Stimulated activated CD4-positive, alpha-beta T cell treated with anti-CD3 and anti-CD28 coated beads, TNF-alpha, amount 100 ng/mL, for 48 hours (primary cell): ENCODE results near the gene SNX22.

ENCODE experiments used
- DNase-seq, 3 donors: peaks; one replicate each; pipeline ENCODE4 v3.0.0-alpha.2; 2020; ENCODE audit warnings: low read depth in 3 of 3

Gene SNX22

DNA sequence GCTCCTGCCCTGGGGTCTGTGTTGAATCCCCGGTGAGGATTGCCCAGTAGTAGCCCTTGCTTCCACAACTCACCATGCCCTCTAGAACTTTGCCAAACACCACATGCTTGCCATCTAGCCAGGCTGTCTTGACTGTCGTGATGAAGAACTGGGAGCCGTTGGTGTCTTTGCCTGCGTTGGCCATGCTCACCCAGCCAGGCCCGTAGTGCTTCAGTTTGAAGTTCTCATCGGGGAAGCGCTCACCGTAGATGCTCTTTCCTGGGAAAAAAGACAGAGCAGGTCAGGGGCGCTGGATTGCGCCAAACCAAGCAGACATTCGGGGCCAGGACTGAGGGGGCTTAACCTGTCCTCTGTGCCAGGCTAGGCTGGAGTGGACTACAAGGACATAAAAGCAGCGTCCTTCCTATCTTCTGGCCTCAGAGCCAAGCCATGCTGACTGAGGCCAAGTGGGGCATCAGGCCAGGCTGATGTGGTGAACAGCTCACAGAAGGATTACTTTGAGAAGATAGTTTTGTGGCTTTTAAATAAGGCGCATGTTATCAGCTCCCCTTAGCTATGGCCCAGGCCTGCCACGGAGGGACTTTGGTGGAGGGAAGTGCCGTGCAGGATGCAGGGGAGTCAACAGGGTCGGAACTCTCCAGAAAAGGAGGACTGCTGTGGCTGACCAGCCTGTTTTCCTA is 5.3 kb downstream of the SNX22 start:
- no peak for DNase-seq

DNA sequence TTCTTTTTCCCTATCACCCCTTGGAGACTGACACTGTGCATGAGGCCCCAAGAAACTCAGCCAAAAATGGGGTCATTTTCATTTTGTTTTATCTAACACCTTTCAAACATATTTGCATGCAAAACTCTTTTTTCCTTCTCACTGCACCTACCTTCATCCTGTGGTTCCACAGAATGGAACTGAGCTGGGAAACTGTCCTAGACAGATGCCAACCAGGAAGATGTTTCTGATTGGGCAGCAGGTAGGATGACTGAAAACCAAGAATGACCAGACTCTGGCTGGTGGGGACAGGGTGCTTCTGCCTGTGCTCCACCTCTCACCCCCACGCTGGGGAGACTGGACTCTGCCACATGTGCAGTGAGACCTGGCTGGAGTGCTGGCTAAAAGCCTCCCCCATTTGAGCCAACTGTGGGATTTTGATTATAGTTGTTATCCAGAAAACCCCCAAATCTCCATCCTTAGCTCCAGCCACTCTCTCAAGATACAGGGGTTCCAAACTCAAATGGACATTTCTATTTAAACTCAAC is 6.1 kb downstream of the SNX22 start:
- no peak for DNase-seq

DNA sequence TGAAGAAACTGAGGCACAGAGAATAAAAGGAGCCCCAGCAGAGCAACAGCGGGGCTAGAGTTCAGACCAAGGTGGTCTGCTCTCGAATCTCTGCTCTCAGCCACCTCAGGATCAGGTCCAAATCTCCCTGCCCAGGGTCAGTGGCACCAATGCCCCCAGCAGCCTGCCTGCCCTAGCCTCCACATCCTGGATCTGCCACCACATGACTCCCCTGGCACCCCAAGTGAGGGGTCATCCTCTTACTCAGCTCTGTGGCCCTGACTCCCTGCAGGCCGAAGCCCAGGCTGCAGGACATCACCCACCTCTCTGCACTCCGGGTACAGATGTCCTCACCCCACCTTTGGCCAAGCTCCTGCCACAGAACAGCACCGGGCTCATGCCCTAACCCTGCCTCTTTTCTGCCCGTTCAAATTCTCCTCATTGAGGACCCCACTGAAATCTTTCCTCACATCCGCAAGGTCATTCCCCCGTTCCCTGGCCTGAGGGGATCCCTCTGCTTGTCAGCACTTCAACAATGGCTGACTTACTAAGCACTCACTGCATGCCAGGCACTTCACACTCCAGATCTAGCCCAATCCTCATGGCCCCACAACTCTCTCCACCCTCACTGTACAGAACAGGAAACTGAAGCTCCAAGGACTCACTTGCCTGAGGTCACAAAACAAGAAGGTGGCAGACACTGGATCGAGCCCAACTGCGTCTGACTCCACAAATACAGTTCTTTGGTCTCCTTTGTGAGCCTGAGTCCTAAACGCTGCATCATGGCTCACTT is 7.0 kb downstream of the SNX22 start:
- no peak for DNase-seq

DNA sequence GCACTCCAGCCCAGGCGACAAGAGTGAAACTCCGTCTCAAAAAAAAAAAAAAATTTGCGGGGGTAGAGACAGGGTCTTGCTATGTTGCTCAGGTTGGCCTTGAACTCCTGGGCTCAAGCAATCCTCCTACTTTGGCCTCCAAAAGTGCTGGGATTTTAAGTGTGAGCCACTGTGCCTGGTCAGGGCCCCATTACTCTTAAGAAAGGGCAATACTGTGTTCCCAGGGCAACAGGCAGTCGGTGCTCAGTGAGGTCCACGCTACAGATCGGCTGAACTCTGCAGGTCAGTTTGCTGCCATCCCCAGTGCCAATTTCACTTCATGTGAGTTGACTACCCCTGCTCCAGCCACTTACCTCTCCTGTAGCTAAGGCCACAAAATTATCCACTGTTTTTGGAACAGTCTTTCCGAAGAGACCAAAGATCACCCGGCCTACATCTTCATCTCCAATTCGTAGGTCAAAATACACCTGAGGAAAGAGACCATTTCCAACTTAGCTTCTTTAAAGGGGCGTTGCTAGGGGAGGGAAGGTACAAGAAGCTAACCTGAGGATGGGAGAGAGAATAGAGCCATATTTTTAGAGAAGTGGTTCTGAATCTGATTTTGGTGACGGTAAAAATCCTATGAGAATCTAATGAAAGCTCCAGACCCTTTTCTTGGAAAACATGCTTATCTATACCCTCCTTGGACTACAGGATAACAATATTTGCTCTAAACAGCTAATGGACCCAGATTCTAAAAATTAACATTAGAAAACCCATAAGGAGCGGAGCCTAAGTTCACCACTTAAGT is 10.4 kb downstream of the SNX22 start:
- DNase-seq = no peak

DNA sequence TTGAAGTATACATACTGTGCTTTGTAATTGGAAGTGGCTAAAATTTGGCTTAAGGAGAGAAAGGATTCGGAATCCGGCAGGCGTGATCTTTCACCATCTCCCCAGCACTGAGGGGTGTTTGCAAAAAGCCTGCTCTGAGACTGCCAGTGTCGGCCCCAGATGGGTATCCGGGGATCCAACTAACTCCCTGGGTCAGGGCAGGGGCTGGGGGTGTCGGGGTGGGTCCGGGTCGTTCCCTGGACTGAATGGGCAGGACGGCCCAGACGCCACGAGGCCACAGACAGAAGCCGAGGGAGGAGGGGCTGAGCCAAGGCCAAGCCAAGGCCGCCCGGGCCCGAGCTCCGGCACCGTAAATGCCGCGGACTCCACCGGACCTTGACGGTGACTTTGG is 10.9 kb downstream of the SNX22 start:
- no peak for DNase-seq

DNA sequence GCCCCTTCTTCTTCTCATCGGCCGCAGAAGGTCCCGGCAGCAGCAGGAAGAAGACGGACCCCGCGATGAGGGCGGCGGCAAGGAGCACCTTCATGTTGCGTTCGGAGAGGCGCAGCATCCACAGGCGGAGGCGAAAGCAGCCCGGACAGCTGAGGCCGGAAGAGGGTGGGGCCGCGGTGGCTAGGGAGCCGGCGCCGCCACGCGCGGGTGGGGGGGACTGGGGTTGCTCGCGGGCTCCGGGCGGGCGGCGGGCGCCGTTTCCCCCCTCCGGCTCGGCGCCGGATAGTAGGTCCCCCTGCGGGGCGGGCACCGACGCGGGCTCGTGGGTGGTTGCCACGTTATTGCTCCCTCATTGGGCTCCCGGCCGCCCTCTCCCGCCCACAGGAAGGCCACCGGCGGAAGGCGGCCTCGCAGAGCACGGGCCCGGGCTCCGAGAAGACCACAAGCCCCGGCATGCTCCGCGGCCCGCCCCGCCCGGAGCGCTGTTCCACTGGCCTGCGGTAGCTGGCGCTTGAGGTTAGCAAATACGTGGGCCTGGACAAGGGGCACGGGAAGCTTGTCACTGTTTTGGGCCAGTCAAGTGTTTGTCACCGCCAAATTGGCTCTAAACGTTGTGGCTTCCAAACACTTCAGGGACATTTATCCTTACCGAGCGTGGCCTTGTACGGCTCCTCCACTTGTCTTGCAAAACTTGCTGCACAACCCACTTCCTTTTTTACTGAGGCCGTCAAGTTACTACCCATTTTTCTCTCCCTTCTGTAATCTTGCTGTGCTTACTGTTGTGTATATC is 11.5 kb downstream of the SNX22 start, which contains the start of gene PPIB:
PPIB (minus strand) TSS at position 154 of the 790 bp plus-strand sequence; CDS start at position 118, 36 bp downstream.
- peak; percentile 92 to 96 (median 96) for DNase-seq

DNA sequence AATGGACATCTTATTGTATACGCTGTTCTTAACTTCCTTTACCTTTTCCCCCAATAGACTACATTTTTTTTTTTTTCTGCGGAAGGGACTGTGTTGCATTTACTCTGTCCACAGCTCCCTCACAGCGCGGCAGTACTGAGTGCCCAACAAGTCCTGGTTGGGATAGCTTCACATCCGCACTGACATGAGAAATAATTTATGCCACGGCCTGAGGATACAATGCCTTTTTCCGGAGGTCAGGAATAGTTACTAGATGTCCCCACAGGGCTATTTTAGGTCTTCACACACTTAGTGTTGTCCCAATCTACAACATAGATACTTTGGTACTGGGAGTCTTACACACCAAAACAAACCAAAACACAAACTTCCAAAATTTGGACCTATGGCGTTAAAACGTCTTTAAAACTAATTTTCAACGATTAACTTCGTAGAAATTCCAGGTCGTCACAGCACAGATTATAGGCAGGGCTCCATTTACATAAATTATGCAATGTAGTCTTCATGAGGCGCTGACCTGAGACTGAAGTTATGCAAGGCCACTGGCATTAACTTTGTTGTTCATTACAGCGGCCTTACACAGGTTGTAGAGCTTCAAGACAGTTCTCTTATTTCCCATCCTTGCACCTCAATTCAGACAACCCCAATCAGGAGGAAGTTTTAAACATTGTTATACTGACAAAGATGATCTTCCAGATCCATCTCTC is 12.3 kb downstream of the SNX22 start:
- no peak for DNase-seq

DNA sequence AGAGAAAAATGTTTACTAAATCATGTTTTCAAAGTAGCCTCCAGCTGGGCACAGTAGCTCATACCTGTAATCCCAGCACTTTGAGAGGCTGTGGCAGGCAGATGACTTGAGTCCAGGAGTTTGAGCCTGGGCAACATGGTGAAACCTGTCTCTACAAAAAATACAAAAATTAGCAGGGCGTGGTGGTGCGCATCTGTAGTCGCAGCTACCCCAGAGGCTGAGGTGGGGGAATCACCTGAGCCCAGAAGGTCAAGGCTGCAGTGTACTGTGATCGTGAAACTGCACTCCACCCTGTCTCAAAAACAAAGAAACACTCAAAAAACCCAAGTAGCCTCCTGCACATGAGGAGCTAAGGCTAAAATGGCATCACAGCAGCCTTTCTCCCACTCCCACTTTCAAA is 12.9 kb downstream of the SNX22 start:
- no peak for DNase-seq

DNA sequence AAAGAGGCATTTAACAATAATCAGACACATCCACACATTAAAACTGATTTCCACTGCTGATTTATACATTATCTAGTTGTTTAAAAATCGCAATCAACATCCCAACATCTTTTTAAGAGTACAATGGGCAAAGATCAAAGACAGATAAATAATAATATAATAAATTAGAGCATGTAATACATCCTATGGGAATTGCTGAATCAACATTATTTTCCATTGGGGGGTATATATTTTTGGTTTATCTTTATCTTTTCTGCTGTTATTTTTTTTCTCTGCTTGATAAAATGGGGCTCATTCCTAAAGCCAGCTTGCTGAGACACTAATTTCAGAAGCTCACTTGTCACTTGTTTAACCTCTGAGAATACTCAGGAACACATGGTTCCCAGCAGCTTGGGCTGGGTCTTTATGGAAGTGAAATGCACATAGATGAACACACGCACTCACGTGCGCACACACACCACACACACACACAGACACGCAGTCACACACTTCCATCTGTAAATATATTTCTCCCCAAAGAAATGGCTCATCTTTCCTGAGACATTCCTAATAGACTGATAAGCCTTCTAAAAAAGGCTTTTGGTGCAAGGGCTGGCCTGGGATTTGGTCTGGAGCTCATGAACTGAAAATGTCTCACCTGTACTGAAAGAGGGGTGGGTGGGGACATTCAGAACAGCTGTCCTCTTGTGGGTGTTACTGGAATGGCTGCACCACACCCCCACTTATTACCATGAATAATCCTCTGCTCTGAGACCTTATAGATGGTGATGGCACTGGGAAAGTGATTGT is 14.8 kb downstream of the SNX22 start:
- DNase-seq = no peak

DNA sequence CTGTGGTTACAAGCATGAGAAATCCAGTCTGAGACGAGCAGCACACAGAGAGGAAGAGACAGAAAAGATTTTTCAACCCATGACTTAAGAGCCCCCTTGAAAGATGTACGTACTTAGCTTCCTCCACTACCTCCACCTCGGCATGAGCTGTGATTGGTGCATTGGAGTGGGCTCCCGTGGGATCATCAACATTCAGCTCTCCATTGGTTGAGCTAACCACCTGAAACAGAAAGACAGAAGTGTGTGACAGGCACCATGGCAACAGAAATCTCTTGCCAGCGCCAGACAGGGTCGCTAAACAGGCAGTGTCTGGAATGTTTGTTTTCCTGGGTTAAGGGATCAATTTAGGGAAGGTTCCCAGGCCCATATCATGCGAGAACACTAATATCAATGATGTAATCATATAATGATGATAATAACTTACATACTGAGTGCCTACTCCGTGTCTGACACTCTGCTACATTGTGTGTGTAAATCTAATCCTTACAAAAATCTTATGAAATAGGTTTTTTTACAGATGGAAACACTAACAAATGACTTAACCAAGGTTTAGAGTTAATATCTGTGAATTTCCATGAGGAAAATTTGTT is 28.8 kb downstream of the SNX22 start:
- DNase-seq = no peak

DNA sequence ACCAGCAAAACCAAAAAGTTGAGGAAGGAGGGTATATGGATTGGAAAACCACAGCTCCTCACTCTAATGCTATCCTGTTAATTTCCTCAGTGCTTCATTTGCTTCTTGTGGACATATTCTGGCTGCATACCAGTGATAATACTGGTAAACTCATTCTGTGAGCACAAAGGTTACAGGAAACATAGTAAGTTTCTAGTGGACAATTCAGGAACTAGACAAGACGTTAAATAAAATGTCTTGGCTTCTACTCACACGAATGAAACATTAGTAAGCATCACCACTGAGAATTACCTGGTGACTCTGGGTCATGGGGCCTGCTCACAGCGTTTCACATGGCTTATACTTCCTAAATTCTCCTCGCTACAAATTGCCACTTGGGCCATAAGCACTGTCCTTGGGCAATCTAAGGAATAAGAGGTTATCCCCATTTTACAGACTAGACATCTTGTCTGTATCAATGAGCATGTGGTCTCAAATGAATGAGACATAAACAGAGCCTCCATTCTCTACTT is 31.4 kb downstream of the SNX22 start:
- no peak for DNase-seq

DNA sequence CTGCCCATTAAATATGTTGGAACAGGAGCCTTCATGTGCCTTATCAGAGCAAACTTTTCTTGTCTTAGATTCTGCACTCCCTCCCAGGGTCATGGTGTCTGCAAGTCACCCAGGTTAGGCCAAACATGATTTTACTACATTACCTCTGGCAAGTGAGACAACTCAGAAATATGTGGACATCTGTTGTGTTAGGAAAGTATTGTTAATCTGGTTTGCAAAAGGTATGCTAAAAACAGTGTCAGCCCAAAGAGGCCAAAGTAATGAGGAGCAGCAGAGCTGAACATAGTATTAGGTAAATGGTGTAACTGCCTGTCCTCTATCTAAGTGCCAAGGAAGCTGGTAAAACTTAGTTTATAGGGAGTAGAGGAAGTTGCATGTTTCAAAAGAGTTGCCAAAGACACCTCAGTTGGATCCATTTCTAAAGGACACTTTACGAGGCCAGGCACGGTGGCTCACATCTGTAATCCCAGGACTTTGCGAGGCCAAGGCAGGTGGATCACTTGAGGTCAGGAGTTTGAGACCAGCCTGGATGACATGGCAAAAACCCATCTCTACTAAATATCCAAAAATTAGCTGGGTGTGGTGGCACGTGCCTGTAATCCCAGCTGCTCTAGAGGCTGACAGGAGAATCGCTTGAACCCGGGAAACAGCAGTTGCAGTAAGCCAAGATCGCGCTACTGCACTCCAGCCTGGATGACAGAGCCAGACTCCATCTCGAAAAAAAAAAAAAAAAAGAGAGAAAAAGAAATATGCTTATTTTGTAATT is 33.8 kb downstream of the SNX22 start:
- no peak for DNase-seq

DNA sequence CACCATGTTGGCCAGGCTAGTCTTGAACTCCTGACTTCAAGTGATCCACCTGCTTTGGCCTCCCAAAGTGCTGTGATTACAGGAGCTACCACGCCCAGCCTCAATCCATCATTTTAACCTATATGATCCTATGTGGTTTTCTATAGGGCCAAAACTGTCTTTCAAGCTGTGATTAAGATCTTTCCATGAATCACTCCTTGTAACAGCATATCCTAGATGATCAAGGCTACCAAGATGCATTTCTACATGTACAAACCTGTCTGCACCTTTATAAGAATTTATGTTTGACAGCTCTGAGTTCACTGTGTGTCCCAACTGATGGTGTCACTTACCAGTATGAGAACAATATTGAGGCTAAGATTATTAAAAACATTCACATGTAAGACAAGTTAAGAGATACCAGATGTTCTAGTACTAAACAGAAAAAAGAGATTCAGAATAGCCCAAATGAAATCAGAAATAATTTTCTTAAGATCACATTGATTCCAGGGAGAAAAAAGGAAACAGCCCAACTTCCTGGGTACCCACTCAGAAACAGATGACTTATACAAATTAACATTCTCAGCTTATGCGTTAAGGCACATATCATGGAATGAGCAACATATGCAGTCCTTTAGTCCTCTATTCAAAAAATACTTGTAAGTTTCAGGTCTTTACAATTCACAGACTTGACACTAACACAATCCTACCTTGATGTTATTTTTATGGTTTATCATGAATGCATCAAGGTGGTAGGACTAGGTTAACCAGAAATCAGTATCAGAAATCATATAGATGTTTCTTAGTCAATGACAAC is 36.1 kb downstream of the SNX22 start:
- DNase-seq = no peak

DNA sequence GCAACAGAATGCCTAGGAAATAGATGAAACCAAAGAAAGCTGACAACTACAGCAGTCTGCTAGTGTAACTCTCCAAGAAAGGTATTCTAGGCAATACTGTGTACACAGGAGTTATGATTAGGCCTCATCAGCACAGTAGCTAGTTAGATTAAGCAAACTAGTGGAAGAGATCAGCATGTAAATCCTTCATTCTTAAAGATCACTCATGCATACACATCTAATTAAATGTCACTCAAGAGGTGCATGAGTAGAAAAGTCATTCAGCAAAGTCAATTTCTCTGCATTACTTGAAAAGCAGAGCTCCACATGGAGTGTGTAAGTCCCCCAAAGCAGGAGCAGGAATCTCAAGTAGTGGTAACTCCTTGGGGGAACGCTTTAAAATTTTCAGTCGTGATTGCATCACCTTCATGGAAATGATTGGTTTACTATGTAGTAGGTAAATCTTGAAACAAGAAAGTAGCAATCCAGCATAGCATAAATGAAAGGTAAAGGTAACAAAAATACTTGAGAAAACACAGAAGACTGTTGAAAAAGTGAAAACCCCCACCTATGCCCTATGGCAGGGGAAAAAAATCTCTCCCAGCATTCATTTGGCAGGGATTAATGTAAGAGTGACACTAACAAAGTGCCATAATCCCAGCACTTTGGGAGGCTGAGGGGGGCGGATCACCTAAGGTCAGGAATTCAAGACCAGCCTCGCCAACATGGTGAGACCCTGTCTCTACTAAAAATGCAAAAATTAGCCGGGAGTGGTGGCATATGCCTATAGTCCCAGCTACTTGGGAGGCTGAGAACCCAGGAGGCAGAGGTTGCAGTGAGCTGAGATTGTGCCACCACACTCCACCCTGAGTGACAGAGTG is 40.7 kb downstream of the SNX22 start:
- DNase-seq = no peak

DNA sequence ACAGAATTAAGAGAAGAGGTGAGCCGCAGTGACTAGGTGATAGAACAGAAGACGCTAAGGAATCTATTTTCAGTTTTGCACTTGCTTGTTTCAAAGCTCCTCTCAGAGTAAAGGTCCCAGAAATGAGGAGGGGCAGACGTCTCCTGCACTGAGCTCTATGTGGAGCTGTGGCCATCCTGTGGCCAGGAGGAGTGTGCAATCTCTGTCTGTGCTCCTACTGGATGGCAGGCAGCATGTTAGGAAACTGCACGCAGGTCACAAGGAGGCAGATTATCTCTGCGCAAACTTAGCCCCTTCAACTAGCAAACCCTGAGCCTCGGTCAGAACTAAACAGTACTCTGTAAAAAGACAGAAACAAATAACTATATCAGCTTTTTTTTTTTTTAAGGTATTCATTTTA is 42.4 kb downstream of the SNX22 start:
- no peak for DNase-seq

DNA sequence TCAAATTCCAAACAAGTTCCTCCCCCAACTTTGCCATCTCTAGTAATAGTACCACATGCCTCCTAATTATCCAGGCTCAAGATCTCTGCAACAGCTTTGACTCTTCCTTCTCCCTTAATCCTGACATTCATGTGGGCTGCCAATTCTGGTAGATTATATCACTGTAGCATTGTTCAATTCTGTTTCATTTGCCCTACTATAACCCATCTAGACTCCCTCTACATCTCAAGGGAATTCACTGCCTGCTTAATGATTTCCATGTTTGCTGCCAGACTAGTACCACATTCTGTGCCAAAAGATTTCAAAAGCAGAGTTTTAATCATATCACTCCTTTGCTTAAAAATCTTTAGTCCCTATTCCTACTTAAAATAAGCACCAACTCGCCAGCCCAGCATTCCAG is 45.9 kb downstream of the SNX22 start:
- DNase-seq = no peak

DNA sequence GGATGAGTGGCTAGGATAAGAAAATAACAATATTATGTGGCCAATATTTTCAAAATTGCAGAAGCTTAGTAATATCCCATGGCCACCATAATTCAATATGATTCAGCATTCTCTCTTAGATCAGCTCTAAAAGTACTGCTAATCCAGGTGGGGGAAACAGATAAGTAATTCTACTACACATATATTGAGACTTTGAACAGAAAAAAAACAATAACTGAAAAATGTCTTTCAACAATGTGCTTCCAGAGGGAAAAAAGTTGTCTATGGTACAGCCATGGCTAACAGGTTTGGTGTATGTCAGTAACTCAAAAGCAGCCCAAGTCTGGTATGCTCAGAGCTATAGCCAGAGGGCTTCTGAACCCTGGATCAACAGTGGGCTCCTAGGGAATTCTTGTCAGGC is 53.7 kb downstream of the SNX22 start:
- no peak for DNase-seq
